Body of pancreas (tissue), 4 donors: ENCODE measurements around the gene ASAP2. TPM values are rescaled to one million over a fixed set of nuclear protein-coding genes. Genes with fewer than 3 reads are reported as not detected.

Experiments
- ATAC-seq: fragments of 150-250 bp; one replicate; pipeline ENCODE4 v1.9.1; 2016
- DNase-seq, 4 donors: peaks; one replicate each; pipeline ENCODE4 v3.0.0-alpha.2; 2019
- H3K27ac ChIP-seq, 4 donors: fragments of 200-600 bp; sonication (generic); 1 replicate in 3 of 4; 2 replicates in 1 of 4; pipeline versions ENCODE4 v1.5.1 to v1.6.1; 2016 to 2019; ENCODE audit warnings: mild to moderate bottlenecking in 1 of 4, mixed read lengths in 1 of 4, moderate library complexity in 1 of 4
- H3K27me3 ChIP-seq, 2 donors: fragments of 200-600 bp; sonication (generic); one replicate each; pipeline ENCODE4 v1.6.0; 2016; ENCODE audit warnings: mild to moderate bottlenecking in 1 of 2
- H3K36me3 ChIP-seq, 2 donors: fragments of 200-600 bp; sonication (generic); replicated peaks in 1 of 2; 2 replicates each; pipeline ENCODE4 v1.5.1; 2016; ENCODE audit warnings: low read depth in 2 of 2; ENCODE audit not compliant: insufficient read depth in 1 of 2
- H3K4me1 ChIP-seq: fragments of 200-600 bp; sonication (generic); one replicate; pipeline ENCODE4 v1.6.0; 2016
- H3K4me3 ChIP-seq, 2 donors: fragments of 200-600 bp; sonication (generic); 1 replicate in 1 of 2; 2 replicates in 1 of 2; pipeline ENCODE4 v1.5.1; 2016 to 2019
- H3K9me3 ChIP-seq, 3 donors: fragments of 200-600 bp; sonication (generic); 1 replicate in 2 of 3; 2 replicates in 1 of 3; pipeline ENCODE4 v1.5.1; 2016
- POLR2A ChIP-seq, 3 donors: fragments of 450-650 bp; IDR thresholded peaks; one replicate each; pipeline ENCODE4 v1.6.1; 2016; ENCODE audit warnings: antibody characterized with exemption in 3 of 3, mild to moderate bottlenecking in 2 of 3
- WGBS, 2 donors: methylation state at CpG; one replicate each; pipeline ENCODE4 v1.1.5; 2017; 5-methylcytosine and 5-hydroxymethylcytosine counted together
- intact Hi-C: fragments of 100-400 bp; cut with DNase I; formaldehyde crosslinking; loops from one replicate; pipeline ENCODE4 v1.15.1; 2023
- total RNA-seq, 2 donors: library from RNA; depleted of rRNA; stranded (reverse); fragments of >200 nt; gene quantifications; one replicate each; pipeline ENCODE4 v1.1.0, GENCODE V29; 2016
- TF ChIP-seq, protein P1 (sequence below), 7 experiments: fragments of 450-650 bp in 4 of 7; fragments of 200-600 bp in 3 of 7; sonication (generic) in 3 of 7; IDR thresholded peaks; one replicate each; pipeline ENCODE4 v1.5.1; 2016 to 2019; ENCODE audit warnings: antibody characterized with exemption in 7 of 7

Gene ASAP2
- total RNA-seq, 2 donors from 2014 or later: 12.5 to 23.7 TPM

DNA sequence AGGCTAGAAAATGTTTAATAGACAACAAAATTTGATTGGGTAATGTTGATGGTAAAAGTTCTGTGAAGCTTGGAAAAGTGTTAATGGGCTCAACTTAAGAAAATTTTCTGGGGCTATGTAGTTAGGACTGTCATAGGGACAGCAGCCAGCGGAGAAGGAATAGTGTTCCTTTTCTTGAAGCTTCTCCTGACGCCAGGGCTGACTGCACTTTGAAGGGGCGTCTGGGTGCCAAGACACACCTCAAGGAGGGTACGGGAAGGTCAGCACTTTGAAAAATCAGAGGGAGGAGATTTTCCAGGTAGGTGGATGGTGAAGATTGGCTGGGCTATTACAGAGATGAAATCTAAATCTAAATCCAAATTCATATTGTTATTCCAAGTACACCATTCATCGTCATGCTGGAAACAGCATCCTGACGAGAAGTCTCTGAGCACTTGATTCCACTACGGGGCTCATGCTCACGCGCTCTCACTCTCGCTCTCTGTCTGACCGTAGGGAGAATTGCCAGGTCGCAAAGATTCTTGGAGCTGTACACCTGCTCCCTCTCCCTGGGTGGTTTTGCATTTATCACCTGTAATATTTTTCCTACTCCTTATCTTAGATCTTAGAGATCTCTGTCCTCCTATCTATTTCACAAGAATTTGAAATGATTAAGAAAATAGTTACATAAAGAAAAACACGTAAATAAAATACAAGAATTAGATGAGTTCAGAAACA is 125.7 kb downstream of the ASAP2 start:
- ATAC-seq: no peak
- no peaks in the 10 kb centered on the region for H3K27me3 ChIP-seq
- no peaks in the 10 kb centered on the region for H3K9me3 ChIP-seq
- intact Hi-C loops: no loop called here
- TF ChIP-seq POLR2A (IDR thresholded peaks at IDR 0.05): no peak
- TF ChIP-seq, protein P1, sequence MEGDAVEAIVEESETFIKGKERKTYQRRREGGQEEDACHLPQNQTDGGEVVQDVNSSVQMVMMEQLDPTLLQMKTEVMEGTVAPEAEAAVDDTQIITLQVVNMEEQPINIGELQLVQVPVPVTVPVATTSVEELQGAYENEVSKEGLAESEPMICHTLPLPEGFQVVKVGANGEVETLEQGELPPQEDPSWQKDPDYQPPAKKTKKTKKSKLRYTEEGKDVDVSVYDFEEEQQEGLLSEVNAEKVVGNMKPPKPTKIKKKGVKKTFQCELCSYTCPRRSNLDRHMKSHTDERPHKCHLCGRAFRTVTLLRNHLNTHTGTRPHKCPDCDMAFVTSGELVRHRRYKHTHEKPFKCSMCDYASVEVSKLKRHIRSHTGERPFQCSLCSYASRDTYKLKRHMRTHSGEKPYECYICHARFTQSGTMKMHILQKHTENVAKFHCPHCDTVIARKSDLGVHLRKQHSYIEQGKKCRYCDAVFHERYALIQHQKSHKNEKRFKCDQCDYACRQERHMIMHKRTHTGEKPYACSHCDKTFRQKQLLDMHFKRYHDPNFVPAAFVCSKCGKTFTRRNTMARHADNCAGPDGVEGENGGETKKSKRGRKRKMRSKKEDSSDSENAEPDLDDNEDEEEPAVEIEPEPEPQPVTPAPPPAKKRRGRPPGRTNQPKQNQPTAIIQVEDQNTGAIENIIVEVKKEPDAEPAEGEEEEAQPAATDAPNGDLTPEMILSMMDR (IDR thresholded peaks at IDR 0.05): no peak
- H3K27ac ChIP-seq: no peak overlapping the region
- H3K36me3 ChIP-seq: no peaks in the 10 kb centered on the region
- WGBS, 2 donors: 93 to 94% methylated on average over 13 of the region's 13 CpGs
- no peak for DNase-seq
- no peak overlapping the region for H3K4me3 ChIP-seq
- H3K4me1 ChIP-seq: no peaks in the 10 kb centered on the region

DNA sequence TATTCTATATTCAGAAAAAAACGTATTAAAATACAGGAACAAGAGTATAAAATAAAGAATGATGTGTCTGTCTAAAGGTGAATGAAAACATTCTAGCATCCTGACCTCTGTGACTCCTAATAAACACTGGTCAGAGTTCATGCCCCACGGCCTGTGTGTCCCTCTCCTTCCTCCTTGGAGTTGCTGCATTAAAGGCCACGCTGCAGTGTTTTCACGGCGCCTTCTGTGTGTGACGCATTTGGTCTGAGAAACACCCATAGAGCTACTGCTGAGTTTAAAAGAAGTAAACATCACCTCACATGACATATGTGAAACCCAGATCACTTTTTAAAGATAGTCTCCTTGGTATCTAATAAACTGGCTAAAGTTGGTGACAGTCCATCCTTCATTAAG is 126.2 kb downstream of the ASAP2 start:
- H3K9me3 ChIP-seq: no peaks in the 10 kb centered on the region
- no peaks in the 10 kb centered on the region for H3K4me1 ChIP-seq
- H3K36me3 ChIP-seq: no peaks in the 10 kb centered on the region
- DNase-seq: no peak
- no peak overlapping the region for H3K27ac ChIP-seq
- 81 to 83% methylated on average over 6 of the region's 6 CpGs for WGBS, 2 donors
- no peak overlapping the region for H3K4me3 ChIP-seq
- no peaks in the 10 kb centered on the region for H3K27me3 ChIP-seq
- intact Hi-C loops: no loop called here
- ATAC-seq: no peak
- TF ChIP-seq POLR2A (IDR thresholded peaks at IDR 0.05): no peak
- TF ChIP-seq, protein P1 (IDR thresholded peaks at IDR 0.05): no peak

DNA sequence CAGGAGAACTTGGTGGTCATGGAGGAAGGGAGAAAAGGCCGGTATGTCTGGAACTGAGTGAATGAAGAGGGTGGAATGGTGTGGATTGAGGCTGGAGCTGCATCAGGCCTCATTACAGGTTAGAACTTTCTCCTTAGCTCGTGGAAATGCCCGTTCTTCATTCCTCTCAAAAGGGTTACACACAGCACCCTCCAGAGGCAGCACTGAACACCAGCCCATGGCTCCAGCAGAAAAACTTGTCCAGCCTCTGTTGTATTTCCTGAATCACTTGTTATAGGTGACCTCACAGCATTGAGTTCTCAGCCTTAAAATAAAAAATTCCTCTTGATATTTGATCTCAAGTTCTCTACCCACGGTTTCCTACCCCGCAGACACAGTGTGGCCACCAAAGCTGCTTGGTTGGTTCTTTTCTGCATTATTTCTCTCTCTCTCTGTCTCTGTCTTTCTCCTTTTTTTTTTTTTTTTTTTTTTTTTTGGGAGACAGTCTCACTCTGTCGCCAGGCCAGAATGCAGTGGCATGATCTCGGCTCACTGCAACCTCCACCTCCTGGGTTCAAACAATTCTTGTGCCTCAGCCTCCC is 127.1 kb downstream of the ASAP2 start:
- intact Hi-C loops: no loop called here
- Histone ChIP-seq H3K36me3 (no peaks in the 10 kb centered on the region), H3K27ac (no peak overlapping the region), H3K9me3 (no peaks in the 10 kb centered on the region), H3K4me1 (no peaks in the 10 kb centered on the region), H3K4me3 (no peak overlapping the region), H3K27me3 (no peaks in the 10 kb centered on the region)
- DNase-seq: peak; percentile 59 to 78 (median 71)
- WGBS, 2 donors: 40% methylated on average over 7 of the region's 7 CpGs
- TF ChIP-seq POLR2A (IDR thresholded peaks at IDR 0.05): no peak
- TF ChIP-seq, protein P1 (IDR thresholded peaks at IDR 0.05): peak; percentile 30 to 80 (median 71)
- peak; percentile 94 for ATAC-seq

DNA sequence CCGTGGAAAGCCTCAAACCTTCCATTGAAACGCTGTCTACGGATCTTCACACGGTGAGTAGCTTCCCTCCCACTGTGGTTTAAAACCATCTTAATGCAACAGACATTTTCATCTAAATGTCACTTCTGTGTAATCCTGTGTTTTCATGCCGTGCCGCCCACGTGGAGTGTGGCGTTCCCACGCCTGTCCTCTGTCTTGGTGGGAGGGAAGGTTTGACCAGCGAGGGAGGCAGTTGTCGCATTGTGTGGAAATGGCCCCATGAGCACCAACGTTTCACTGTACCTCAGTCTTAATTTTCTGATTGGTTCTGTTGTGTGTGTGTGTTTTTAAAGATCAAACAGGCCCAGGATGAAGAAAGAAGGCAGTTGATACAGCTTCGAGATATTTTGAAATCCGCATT is 128.1 kb downstream of the ASAP2 start:
- Histone ChIP-seq H3K9me3 (no peaks in the 10 kb centered on the region), H3K4me1 (no peaks in the 10 kb centered on the region), H3K36me3 (no peaks in the 10 kb centered on the region), H3K4me3 (no peak overlapping the region), H3K27ac (no peak overlapping the region), H3K27me3 (no peaks in the 10 kb centered on the region)
- ATAC-seq (no peak), DNase-seq (no peak)
- intact Hi-C loops: no loop called here
- TF ChIP-seq, protein P1 (IDR thresholded peaks at IDR 0.05): no peak
- TF ChIP-seq POLR2A (IDR thresholded peaks at IDR 0.05): no peak
- 88 to 93% methylated on average over 14 of the region's 14 CpGs for WGBS, 2 donors
